HG03575 (cell line): ENCODE results near the gene RPRD2.
"Not testable (repeated sequence)": the region's sequence is repeated elsewhere in the genome, so short reads cannot be mapped to it uniquely, and the experiment has no call there.

Source experiments
- ATAC-seq: cut with Tn5 transposase; IDR thresholded peaks from one replicate; pipeline ENCODE4 v1.9.1; 2021; ENCODE audit not compliant: unreplicated experiment, insufficient number of reproducible peaks, low FRiP score; ENCODE audit errors: extremely low read depth

RPRD2 gene

DNA sequence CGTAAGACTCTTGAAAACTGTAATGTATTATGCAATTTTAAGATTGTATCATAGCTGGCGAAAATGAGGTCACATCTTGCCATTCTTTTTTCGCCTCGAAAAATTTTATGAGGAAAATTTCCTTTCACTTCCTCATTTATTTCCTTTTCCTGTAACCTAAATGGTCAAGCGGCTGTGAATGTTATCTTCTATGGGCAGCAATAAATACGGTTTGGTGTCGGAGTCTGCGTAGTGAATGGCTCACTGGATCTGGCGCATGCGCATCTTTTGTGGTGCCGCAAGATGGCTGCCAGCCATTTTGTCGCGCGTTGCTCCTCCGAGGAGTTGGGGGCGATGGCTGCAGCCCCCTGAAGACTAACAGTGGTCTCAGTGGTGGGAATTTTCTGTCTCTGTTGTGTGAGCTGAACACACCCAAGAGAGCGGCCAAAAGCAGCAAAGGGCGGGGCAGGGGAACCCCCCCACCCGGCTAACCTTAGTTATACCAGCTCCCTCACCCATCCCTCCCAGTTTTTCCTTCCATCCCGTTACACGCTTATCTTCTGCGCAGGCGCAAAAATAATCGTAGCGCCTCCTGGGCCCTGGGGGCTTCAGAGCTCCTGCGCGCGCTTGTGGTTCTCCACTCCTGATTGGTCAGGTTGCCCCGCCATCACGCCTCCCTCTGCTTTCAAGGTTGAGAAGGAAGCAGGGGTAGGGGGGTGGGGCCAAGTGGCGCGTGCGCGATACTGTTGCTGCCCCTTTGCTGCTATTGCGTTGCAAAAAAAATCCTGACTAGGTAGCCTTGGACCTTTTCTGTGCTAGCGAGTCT is at the start of gene RPRD2:
RPRD2 (plus strand) TSS at position 722 of the 805 bp plus-strand sequence. CDS start 568 bp downstream, outside the sequence.
- ATAC-seq, result peak; percentile 59

DNA sequence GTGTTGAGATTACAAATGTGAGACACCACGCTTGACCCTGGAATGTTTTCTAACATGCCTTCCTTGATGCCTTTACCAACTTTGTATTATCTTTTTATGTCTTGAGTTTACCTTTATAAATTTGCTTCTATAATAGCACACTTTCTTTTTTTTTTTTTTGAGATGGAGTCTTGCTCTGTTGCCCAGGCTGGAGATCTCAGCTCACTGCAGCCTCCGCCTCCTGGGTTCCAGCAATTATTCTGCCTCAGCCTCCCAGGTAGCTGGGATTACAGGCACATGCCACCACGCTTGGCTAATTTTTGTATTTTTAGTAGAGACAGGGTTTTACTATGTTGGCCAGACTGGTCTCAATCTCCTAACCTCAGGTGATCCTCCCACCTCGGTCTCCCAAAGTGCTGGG is 49.3 kb upstream of the RPRD2 start:
- not testable (repeated sequence) for ATAC-seq

DNA sequence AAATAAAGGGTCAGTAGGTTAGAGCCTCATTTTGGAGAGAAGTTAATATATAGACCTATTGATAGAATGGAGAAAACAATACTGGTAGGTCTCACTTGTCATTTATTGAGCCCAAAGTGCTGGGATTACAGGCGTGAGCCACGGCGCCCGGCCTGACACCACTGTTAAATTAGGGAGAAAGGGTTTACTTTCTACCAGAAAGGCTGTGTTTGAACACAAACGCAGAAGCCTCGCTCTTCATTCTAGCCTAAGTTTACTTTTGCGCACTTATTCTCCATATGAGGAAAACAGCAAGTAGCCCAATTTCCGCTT is 43.3 kb upstream of the RPRD2 start:
- ATAC-seq, result no peak

DNA sequence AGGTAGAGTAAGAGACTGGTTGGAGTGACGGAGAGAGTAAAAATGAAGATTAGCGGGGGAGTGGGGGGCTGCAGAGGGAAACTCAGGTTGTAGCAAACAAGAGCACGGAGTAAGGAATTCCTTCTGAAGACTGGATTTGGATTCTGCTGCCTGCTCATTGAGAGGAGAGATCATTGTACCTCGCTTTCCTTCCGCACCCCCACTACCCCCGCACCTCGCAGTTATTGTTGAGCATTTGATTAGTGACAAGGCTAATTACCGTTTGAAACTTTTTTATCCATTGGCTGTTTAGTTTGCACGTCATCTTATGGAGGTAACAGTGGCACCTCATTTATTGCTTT is 42.2 kb upstream of the RPRD2 start:
- ATAC-seq, result no peak

DNA sequence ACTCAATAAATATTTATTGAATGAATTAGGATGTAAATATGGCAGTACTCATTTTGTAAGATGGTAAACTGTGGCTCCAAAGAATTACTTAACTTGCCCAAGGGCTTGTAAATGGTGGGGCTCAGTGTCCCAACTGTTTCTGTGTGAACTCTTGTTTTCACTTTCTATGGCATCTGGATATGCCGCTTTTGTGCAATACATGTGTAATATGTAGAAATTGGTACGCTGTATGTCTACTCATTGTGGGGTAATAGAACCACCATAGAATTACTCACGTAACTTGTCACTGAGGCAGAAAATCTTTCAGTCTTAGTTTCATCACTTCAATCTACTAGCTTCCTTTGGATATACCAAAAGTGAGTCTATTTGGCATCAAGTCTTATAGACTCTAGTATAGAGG is 41.6 kb upstream of the RPRD2 start:
- ATAC-seq, result no peak

DNA sequence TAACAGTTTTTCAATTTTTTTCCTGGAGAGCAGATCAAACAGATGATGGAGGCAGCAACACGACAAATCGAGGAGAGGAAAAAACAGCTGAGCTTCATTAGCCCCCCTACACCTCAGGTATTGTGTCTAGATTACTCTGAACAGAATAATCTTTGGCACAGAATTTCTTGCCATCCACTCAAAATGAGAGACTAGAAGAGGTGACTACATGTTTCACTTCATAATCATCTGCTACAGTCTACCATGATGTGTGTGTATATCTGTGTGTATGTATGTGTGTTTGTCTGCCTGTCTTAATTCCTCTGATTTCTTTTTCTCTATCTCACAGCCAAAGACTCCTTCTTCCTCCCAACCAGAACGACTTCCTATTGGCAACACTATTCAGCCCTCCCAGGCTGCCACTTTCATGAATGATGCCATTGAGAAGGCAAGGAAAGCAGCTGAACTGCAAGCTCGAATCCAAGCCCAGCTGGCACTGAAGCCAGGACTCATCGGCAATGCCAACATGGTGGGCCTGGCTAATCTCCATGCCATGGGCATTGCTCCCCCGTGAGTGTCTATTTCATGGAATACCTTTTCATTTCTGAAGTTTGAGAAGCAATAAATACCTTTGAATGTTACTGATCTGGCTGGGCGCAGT is 31.2 kb upstream of the RPRD2 start:
- ATAC-seq, result no peak

DNA sequence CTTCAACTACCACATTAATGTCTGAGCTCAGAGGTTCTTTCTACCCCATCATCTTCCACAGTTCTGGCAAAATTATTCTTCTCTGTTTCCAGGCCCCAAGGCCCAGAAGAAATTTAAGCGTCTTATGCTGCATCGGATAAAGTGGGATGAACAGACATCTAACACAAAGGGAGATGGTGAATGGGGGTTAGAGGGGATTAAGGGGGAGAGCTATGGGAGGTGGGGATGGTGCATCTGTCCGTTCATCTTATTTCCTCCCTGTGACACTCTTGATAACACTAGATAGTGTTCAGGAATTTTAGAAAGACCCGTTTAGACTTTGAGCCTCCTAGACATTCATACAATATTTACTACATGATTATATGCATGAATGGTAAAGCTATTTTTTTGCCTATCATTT is 17.6 kb upstream of the RPRD2 start:
- ATAC-seq, result no peak

DNA sequence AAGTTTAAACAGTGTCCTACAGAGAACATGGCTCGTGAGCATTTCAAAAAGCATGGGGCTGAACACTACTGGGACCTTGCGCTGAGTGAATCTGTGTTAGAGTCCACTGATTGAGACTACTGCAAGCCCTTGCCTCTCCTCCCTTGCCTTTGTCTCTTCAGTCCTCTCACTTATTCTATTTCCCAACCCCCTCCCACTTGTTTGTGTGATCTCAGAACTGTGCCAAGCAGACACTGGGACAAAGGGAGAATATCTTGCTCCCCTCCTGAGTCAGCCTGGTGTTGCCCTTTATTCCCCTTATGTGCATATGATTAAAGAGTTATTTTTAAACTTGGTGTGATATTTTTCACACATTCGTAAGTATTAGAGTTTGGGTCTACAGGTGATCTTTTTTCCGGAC is 11.1 kb upstream of the RPRD2 start:
- no peak for ATAC-seq

DNA sequence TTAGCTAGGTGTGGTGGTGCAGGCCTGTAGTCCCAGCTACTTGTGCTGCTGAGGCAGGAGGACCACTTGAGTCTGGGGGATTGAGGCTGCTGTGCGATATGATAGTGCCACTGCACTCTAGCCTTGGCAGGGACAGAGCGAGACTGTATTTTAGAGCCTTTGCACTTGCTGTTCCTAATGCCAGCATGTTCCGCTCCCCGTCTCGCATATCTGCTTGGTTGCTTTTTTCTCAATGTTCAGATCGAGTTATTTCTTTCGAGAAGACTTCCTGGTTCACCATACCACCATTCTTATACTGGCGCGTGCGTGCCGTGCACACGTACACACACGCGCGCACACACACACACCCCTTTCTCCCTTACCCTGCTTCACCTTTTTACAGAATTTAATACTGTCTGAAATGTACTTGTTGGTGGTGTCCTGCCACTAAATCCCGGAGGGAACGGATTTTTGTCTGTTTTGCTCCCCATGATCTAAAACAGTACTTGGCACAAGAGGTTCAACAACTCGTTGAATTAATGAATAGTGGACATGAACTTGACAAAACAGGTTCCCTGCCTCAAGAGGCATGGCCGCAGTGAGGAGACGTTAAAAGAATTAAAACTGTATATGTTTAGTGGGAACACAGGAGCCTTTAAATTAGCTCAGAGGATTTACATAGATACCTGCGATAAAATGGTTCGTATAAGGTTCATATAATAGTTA is 1.1 kb upstream of the RPRD2 start:
- no peak for ATAC-seq

DNA sequence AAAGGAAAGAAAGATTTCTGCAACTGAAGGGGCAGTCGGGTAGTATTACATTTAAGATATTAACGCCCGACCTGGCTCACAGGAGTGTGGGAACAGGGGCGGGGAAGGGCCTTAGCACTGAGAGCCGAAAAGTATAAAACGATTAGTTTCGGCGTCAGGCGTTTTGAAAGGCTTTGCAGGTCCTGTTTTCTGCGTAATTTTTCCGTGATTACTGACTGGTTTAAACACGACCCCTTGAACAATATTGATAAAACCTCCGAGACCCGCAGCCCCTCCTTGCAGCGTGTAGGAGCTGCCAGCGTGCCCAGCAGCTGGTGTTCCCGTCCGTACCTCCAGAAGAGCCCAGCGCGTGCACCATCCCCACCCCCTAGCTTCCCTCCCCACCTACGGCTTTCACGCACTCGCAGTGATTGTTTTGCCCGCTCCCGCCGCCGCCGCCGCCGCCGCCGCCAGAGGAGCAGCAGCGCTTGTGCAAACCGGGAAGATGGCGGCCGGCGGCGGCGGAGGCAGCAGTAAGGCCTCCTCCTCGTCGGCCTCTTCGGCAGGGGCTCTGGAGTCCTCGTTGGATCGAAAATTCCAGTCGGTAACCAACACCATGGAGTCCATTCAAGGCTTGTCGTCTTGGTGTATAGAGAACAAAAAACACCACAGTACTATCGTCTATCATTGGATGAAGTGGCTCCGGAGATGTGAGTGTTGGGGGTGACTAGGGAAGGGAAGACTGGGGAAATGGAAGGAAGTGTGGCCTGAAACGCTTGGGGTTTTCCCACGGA is 470 bp downstream of the RPRD2 start:
- ATAC-seq, result no peak

DNA sequence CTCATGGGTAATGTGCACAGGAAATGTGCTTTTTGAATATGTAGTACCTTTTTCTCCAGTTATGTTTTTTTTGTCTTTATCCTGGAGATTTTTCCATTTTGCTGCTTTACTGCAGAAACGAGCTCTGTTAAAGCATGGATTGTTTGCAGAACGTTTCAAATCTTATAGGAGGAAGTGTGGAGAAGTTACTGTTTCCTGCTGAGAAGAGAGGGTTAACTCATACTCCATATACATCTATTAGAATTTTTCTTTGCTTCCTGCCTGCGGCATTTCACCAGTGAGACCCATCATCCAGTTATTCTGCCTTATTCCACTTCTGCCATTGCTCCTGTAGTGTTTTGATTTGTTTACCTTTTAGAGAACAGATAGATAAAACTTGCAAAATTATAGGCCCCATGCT is 2.0 kb downstream of the RPRD2 start:
- ATAC-seq, result no peak

DNA sequence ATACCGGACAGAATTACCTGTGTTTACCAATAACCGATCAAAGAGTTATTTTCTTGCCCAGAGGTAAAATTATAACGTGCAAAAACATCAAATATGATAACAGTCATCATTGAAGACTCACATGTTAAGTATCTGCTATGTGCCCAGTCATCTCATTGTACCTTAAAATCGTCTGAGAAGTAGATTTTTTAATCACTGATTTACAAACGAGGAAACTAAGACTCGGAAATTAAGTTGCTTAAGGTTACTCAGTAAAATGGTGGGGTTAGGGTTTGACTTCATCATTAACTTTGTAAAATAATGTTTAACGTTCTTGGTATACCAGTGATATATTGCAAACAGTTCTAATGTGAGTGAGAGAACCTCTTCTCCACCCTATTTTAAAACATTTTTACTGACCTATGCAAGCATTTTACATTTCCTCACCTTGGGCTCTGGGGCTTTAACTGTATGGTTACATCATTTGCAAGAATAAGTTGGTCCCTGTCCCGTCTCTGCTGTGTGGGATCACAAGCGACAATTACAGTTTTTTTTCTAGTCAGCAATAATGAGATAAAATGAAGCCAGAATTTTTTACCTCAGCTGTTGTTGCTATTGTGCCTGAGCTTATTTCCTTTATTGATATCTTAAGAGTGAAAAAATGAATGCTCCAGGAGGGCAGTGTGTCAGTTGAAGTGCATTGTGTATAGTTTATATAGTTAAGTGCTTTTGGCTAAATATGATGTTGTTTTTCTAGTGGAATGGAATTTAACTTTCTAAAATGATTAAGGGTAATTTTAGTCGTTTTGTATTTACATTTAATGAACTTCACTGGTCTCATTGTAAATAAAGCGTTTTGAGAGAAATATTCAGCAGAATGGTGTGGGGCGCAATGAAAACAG is 2.7 kb downstream of the RPRD2 start:
- no peak for ATAC-seq

DNA sequence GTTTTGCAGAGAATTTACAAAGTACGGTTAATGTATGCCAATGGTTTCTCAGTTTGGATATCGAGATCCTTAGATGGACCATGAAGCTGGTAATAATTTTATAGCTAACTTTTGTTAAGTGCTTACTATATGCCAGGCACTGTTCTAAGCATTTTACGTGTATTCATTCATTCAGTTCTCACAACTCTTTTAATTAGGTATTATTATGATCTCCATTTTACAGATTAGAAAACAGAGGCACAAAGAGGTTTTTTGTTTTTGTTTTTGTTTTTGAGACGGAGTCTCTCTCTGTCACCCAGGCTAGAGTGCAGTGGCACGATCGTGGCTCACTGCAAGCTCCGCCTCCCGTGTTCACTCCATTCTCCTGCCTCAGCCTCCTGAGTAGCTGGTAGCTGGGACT is 7.2 kb downstream of the RPRD2 start:
- ATAC-seq, result no peak

DNA sequence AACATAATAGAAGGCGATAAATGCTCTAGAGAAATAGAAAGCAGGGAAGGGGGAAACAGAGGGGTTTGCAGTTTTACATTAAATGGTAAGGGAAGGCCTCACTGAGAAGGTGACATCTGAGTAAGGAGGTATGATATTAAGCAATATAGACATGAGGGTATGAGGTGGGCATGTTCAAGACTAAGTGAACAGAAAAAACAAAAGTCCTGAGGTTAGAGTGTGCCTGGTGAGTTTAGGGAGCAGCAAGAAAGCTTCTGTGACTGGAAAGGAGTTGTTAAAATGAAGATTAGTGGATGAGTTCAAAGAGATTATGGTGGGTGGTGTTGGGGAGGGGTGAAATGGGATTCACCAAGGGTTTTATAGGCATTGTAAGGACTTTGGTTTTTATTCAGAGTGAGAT is 8.6 kb downstream of the RPRD2 start:
- no peak for ATAC-seq

DNA sequence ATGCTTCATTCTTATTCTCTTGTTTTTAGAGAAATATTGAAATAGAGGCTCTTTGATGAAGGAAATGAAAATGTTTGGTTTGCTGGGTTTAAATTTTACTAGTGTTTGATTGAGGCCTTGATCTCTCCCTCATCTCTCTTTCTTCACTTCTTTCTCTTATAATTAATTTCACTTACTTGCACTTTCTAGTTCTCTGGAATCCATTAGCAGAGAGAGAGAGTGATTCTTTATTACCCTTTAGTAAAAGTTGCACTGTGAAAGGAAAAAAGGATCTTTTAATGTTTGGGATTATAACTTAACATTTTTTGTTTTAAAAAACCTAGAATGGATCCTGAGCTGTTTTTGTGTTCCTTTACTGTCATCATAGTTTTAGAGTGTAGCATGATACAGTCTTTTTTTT is 12.2 kb downstream of the RPRD2 start:
- no peak for ATAC-seq

DNA sequence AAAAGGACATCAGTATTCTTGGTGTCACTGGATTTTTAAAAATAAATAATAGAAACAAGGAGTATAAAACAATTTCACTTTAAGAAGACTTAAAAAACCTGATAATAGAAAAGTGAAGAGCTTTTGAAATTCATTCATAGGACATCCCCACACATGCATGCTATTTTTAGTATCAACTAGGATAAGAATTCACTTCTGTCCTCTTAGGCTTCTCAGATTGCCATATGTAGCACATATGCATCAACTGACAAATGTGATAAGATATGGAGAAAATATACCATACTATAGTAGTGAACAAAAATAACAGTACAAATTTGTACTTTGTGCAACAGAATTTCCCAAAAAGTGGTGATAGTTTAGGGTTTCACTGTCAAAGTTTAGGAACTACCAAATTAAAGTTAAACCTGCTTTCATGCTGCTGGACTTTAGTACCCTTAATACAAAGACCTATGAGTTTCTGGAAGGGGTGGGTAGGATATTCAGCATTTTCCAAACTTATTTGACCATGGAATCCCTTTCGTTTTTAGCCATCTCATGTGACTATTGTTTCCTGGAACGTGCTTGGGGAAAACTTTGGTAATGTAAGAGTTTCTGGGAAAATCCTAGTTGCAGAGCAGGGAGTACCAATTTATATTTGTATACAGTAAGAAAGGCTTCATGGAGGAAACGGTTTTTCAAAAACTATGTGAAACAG is 19.8 kb downstream of the RPRD2 start:
- no peak for ATAC-seq

DNA sequence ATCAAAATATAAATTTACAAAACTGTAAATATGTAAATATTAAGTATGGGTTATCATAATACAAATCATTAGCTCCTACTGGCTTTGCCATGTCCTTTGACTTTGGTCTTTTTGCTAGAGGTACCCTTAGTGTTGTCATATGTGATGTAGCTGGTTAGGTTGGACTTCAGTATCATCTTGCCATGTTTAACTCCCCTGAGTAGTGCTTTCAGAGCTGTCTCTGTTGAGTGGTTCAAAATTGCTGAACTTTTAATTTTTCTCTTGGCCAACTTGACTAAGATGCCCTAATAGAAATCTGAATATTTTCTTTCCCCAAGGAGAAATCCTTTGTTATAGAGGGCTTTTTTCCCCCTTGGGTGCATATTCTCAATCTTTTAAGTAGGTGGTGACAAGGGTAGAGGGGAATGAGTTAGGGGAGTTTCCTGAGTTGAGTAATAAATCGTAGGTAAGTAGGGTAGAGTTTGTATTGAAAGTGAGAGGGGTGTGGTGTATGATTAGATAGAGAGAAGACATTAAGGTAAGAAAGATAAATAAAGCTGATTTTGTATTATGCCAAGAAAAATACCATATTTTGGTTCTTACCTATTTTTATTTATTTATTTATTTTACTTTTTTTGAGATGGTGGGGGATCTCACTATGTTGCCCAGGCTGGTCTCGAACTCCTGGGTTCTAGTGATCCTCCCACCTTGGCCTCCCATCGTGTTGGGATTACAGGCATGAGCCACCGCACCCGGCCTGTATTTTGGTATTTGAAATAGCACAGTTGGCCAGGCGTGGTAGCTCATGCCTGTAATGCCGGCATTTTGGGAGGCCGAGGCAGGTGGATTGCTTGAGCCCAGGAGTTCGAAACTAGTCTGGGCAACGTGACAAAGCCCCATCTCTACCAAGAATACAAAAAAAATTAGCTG is 21.8 kb downstream of the RPRD2 start:
- no peak for ATAC-seq
